DMS53 treated with DMSO at 0.1 percent for 48 hours (cell line): ENCODE measurements around the gene HLCS.

Source experiments
- DNase-seq: peaks from one replicate; lab custom pipeline; 2025; ENCODE audit not compliant: unreplicated experiment; lab: John Stamatoyannopoulos, UW

Gene HLCS

DNA sequence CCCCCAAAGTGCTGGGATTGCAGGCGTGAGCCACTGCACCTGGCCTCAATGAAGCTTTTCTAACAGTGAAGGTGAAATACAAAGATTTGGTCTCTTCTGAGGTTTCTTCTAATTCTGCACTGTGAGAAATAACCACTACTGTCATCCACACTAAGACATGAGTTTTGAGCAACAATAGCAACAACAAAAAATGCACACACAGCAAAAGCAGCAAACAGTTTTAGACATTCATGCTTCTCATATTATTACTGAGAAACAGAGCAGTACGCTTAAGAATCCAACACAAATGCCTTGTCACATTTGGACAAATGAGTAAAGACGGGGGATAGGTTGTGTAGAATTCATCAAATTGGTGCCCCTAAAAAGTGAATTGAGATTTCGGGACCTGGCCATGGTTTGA lies 151.2 kb downstream of the HLCS start:
- DNase-seq = no peak

DNA sequence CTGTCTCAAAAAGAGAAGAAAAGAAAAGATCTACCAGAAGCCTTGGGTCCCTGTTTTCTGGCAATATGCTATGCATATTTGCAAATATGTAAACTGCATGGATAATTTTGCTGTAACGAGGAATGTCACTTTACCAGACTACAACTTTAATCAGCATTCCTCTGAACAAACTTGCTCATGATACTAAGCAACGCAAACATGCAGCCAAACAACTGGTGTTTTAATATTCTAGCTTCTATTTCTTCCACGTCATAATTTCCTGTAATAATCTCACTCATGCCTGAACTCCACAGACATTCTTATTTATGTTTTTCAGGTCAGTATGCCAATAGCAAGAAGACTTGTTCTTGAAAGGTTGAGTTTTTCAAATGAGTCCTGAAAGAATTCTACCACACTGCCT lies 153.4 kb downstream of the HLCS start:
- no peak for DNase-seq

DNA sequence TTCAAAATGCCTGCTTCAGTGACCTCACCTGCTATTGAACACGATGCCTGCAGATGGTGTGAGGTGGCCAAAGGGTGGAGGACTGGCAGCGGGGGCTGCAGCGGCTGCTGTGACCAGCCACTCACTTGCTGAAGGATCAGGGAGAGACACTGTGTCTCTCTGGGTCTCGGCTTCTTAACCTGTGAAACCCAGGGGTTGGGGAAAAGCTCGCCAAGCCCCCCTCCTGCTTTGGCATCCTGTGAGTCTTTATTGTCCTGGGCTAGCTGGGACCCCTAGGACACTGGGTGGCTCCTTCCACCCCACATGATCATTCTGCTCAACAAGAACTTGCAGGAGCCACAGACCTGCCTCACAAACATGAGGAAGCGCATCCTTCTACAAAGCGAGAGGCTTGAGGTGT lies 154.7 kb downstream of the HLCS start:
- DNase-seq = no peak

DNA sequence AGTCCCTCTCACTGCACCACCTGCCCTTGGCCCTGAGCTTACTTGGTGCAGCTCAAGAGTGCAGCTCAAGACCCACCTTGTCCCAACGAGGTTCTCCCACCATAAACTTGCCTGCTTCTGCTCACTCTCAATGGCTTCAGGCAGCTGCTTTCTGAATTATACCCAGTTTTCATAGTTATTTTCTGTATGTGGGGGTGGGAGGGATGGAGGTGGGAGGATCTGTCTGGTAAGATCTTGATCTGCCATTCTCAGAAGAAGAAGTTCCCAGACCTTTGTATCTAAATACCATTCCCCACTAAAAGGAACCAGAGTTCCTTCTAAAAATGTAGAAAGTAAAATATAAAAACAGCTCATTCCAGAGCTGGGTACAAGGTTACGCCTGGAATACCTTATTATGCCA lies 156.0 kb downstream of the HLCS start:
- no peak for DNase-seq

DNA sequence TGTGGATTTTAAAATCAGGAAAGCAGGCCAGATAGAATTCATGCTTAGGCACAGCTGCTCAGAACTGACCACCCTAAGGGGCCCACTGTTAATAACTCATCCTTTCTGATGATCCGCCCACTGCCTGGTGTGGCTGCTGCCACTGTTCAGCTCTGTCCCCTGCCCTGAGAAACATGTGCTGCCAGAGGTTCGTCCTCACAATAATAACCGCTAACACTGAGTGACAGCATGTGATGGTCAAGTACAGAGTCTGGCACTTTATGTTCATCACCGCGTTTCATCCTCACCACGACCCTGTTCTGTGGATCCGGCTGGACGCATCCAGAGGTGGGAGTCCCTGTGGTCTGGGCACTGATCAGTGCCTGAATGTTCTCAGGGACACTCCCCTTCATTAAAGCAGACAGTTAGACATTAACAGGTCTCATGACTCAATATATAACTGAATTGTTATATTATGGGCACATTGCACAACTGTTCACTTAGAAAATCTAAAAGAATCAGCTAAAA lies 159.0 kb downstream of the HLCS start:
- DNase-seq = no peak

DNA sequence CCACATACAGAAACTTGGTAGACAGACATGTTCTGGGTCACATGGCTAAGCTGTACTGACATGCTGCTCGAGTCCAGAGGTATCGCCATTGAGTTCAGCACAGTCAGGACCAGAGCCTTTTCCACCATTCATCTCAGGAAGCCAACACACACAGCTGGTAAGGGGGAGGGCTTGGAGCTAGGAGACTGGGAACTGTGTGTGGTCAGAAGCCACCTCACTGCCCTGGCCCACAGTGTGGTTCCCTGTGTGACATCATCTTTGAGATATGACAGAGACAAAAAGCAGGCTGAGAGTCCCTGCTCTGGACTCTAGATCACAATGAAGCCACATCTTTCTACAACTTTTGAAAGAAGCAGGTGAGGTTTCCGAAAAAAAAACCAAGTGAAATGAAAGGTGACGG lies 160.4 kb downstream of the HLCS start:
- DNase-seq = no peak

DNA sequence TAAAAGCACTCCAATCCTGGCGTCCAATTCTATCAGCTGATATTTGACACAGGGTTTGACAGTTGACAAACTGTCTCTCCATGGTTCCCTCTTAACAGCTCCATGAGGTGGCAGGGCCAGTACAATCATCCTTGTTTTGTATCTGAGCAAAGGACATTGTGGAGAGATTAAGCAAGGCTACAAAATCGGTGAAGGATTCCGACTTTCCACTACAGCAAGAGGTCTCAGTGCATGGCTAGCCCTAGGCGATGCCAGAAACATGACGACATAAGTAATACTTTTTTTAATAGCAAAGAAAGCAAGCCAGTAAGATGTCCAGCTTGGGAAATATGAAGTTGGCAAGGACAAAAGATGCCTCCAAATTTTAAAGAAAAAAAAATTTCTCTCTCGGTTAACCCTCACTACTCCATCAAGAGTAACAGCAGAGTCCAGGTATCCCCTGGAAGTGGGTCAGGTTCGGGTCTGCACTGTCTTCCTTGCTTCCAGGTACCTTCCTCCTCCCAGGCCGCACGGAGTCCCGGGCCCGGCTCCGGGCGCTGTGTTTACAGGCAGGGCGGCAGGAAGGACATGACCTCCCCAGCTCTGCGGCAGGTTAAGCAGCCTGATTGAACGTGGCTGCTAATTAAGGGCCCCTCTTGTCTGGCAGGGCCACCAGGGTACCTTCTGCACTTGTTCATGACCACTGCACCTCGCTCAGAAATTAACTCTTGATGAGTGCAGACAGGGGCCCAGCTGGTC lies 161.4 kb downstream of the HLCS start:
- DNase-seq = no peak

DNA sequence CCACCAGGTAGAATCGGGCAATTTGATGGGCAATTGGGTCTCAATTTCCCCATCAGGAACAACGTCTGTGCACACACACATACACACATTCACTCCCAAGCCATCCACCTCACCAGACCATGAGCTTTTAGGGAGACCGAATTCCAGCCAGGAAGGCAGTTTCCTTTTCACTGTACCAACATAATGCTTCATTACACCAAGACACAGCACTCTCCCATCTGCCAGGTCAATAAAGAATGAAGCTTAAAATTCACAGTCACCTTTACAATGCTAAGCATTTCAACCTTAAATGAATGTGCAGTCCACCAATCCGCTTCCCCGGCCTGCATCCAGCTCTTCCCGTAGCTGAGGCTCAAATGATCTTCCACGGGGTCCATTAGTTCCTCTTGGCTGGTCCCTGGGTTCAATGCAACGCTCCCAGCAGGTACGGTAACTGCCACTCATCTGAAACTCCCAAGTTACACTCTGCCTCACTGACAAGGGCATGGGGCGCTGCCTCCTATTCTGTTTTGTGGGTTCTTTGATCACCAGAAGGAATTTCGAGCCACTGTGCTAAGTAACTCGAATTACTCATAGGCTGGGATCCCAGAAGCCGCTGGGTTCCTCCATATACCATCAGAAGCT lies 162.5 kb downstream of the HLCS start:
- DNase-seq = no peak

DNA sequence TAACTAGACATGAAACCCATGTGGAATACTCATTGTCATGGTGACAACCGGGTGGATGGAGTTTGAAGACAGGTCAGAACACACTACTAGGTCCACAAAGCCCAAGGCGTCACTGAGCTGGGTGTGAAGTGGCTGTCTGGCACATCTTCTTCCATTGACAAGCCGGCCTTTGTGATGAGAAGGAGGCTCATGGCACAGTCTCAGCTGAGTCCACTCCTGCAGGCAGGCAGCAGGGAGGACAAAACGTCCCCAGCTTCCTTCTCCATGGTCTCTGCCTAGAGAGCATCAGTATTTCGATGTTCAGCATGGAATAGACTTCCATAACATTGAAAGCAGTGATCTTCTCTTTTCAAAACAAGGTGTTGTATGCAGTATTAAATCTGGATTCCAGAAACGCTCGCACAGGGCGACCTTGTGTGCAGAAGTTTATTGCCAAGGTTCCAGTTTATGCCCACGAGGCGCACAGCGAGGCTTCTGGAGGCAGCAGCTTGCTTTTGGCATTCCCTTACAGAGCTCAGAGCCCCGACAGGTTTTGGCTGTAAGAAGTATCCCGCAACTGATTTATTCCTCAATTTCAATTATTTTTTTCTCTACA lies 163.3 kb downstream of the HLCS start:
- DNase-seq = no peak

DNA sequence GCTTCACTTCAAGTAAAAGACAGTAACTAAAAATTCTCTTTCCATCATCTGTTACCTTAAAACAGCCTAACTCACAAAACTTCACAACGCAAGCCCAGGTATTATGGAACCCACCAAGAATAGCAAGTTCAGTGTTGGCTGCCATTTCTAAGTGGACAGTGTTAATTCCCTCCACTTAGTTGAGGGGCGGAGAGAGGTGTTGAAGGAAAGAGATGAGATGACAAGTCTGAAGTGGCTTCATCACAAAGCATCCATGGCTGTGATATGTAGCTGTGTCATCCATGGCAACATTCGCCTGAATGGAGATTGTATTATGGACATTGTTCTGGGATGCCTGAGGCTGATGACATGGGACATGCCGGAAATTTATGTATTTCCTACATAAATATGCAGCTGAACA lies 165.7 kb downstream of the HLCS start:
- no peak for DNase-seq

DNA sequence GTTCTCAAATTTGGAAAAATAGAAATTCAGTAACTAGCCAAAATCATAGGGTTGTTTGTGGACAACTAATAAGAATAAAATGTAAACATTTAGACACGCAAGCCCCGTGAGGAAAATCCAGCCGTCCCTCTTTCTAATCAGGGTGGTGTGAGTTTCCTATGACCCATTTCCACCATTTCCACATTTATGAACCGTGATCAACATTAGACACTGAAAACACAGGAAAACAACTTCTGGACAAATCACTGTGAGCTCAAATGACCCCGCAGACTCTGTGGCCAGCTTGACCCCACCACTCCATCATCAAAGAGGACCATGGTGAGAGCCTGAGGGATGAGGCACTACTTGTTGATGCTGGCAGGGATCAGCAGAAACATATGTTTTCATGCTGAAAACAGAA lies 166.6 kb downstream of the HLCS start:
- no peak for DNase-seq

DNA sequence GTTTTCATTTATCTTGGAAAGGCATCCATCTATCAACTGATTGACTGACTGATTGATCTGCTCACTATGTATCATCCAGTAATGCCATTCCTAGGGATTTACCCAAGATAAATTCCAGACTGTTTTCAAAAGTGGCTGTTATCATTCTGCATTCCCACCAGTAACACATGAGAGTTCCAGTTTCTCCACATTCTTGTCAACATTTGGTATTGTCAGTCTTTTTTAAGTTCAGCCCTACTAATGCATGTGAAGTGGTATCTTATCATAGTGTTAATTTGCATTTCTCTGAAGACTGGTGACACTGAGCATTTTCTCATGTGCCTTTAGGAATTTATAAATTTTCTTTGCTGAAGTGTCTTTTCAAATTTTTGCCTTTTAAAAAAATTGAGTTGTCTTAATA lies 168.0 kb downstream of the HLCS start:
- no peak for DNase-seq

DNA sequence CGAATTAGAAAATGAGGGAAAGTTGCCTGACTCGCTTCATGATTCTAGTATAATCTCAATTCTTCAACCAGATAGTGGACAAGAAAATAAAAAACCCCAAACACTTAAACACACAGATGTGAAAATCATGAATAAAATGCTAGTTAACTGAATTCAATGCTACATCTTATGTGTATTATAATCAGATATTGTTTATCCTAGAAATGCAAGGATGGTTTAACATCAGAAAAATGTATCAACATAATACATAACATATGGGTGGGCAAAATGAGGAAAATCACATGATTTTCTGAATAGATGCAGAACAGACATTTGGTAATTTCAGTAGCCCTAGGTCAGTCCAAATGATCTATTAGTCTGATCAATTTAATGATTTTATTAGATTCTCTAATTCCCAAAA lies 170.4 kb downstream of the HLCS start:
- no peak for DNase-seq

DNA sequence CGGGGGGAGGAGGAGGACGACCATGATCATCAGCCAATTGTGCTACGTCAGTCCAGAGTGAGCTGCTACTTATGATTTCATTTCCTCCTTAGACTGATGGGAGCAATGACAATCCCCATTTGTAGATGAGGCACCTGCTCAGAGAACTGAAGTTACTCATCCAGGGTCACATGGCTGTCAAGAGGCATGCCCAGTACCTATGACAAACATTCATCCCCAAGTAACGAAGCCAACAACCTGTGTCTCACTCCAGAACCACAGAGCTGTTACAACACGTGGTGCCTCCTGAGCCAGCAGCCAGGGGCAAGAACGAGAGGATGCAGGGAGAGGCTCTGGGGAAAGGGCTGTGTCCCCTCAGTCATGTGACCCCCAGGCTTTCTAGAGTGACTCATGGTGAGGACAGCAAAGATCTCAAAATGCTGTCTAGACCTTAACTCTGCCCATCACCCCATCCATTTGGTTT lies 173.9 kb downstream of the HLCS start:
- peak; percentile 40 for DNase-seq

DNA sequence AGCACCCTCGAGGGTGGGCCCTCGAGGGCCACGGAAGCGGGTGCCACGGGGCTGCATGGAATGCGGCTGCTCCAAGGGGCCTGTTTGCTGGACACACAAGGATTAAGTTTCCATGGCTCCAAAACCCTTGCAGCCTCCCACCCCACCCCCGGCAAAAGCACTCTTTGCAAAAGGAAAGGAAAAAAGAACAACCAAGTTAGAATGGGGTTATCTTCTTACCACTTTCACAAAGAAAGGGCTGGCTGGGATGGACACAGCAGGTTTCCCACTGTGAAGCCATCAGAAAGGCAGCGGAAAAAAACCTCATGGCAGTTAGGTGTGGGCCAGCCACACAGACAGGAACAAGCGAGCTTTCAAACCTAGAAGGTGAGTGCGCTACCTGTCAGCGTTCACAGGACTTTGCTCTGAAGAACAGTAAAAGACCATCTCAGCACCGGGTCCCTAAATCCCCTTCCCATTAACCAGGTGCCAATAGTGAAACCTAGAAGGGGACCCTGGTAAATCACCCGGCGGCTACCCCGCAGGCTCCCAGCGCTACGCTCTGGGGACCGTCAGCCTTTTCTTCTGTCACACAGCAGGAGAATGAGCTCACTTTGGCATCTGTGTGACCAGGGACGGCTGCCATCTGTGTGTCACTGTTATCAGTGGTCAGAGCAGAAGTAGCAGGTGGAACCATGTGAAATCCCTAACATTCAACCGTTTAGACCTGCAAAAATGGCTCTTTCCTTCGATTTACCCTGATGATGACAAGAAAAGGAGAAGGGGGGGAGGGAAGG lies 174.6 kb downstream of the HLCS start:
- no peak for DNase-seq

DNA sequence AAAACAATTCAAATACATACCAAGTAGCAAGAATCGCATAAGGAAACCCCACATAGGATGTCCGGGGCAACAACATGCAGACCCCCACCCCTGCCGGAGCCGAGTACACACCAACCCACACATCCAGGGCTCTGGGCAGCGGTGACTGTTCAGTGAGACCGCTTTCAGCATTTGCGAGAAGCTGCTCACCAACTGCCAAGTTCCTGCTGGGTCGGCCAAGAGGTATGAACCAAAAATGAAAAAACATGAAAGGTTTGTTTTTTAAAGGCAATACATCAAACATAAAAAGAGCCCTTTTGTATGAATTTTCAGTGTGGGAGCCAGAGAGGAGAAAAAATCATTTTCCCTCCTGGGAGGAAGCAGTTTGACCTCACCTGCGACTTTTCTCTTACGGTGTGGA lies 175.3 kb downstream of the HLCS start:
- no peak for DNase-seq

DNA sequence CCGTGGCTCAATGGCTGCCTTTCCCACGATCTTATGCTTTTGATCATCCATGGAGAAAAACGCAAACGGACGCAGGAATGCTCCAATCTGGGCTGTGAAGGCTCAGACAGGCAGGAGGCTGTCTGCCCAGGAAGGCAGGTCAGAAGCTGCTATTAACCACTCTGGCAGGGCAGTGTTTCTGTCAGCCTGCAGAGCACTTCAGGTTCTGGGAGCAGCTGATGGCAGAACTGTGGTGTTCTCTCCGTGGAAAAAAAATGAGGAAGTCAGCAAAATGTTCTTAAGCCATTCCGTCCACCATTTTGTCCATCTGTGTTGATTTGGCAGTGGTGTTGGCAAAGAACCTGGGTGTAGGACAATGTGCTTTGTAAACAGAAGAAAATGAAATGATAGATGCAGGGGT lies 175.9 kb downstream of the HLCS start:
- no peak for DNase-seq

DNA sequence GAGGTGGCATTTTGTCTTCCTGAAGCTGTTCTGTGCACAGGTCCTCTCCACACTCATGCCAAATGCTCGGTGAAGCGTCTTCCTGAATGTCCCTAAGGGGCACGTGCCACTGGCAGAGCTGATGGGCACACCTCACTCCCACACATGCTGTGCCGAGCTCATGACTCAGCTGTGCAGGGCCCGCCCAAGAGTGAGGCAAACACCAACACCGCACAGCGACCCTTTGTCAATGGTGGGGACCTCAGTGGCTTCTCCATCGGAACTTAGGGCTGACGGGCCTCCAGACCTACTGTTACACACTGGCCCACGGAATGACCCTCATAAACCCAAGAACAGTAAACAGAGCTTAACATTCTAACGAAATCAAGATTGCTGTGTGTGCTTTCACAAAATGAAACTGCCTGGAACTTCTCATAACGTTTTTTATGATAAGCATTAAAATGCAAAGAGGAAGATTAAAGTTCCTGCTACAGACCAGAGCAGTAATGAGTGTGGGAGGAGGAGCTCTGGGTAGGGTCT lies 178.3 kb downstream of the HLCS start:
- no peak for DNase-seq

DNA sequence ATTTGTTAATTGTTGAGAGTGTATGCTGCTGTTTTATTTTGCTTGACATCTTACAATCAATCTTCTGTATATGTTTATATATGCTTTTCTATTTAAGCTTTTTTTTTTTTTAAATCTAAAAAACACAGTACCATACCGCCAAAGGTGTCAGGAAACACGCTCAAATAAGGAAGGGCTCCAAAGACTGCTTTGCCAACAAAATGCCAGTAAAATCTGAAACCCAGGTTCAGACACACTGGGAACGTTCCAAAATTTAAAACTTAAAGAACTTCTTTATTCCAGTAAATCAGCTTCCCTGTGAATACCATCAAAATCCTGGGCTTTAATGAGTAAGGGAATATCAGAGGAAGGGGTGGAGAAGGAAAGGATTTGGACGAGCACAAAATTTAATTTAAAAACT lies 180.3 kb downstream of the HLCS start:
- DNase-seq = no peak

DNA sequence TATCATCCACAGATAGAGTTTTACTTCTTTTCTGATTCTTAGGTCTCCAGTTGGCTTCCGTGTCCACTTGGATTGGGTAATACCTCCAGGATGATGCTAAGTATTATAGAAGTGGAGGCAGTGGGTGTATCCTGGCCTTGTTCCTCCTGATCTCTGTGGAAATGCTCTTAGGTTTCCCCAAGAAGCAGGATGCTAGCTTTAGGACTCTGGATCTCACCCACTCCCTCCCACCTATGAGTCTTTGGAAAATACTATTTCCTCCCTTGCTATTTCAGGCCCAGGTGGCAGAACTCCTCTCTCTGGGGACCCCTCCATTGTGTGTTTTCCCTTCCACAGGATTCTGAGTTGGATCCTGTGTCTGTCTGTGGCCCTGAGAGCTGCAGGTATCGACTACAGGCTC lies 180.9 kb downstream of the HLCS start:
- DNase-seq = no peak

DNA sequence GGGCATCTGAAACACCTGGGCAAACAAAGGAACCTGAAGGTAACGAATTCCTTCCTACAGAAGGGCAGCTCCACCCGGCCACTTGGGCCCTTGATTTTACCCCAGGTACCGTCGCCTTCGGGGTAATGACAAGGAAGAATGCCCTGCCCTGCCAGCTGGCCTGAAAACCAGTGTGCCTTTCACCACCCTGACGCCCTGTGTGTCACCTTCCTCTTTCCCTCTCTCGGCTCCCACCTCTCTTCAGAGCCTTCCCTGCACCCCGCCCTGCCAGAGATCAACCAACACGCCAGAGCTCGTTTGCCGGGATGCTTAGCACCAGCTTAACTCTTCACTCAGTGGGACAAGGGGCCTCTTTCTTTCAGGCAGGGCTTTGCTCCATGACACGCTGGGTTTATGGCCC lies 181.5 kb downstream of the HLCS start:
- no peak for DNase-seq
